K562 (cell line): ENCODE data around the gene OSBPL3. TPM values are rescaled to one million over a fixed set of nuclear protein-coding genes. Genes with fewer than 3 reads are reported as not detected.

Source experiments
- ATAC-seq: fragments of 200-7000 bp; cut with Tn5 transposase; 3 replicates; pipeline ENCODE4 v1.9.1; 2020; ENCODE audit warnings: moderate library complexity
- BruUV-seq: library from RNA; stranded (reverse); fragments of 400-500 nt; replicated peaks from 2 replicates; lab custom pipeline; 2021; lab: Mats Ljungman, UMichigan
- CTCF ChIA-PET: fragments of 300-600 bp; formaldehyde crosslinking; extraction: SDS; loops from one replicate; lab custom pipeline; 2021; ENCODE audit warnings: low intra/inter-chr PET ratio; lab: Yijun Ruan, JAX
- POLR2A ChIA-PET: fragments of 300-600, 350-650 bp; sonication (Branson Sonifier 250); formaldehyde crosslinking; extraction: SDS; loops from one replicate; lab custom pipeline; 2021; ENCODE audit warnings: antibody characterized with exemption, inconsistent platforms; lab: Yijun Ruan, JAX
- DNase-seq, 4 experiments: peaks; one replicate each; pipeline versions ENCODE4 v3.0.0 to v3.0.0-alpha.2; 2011 to 2018; ENCODE audit warnings: low spot score in 3 of 4, mixed read lengths in 3 of 4; ENCODE audit errors: extremely low read depth in 1 of 4
- FAIRE-seq: peaks from 2 replicates; lab custom pipeline; 2011; peaks lifted over from hg19 to GRCh38; lab: Jason Lieb, UNC
- H2AFZ ChIP-seq: 2 replicates; pipeline ENCODE4 v1.6.0; 2011; ENCODE audit warnings: low read depth, low read length, control low read depth, inconsistent platforms
- H3K27ac ChIP-seq: fragments of 200-600 bp; 3 replicates; pipeline ENCODE4 v1.8.0; 2011; ENCODE audit warnings: low read depth, mild to moderate bottlenecking, control low read depth, inconsistent platforms, low read length, moderate library complexity, mixed read lengths; ENCODE audit errors: extremely low read depth
- H3K27me3 ChIP-seq, 2 experiments: fragments of 300-600 bp in 1 of 2; 2 replicates in 1 of 2; 3 replicates in 1 of 2; pipeline versions ENCODE4 v1.6.0 to v1.8.0; 2011; ENCODE audit warnings: inconsistent platforms in 2 of 2, low read length in 2 of 2, mild to moderate bottlenecking in 1 of 2, mixed read lengths in 1 of 2, moderate library complexity in 1 of 2; ENCODE audit not compliant: control insufficient read depth in 2 of 2, insufficient read depth in 2 of 2
- H3K36me3 ChIP-seq: fragments of 300-600 bp; 3 replicates; pipeline ENCODE4 v1.8.0; 2011; ENCODE audit warnings: mild to moderate bottlenecking, low read length, inconsistent platforms; ENCODE audit not compliant: control insufficient read depth, insufficient read depth
- H3K4me1 ChIP-seq, 2 experiments: fragments of 200-600 bp in 1 of 2; replicated peaks in 1 of 2; 2 replicates in 1 of 2; 3 replicates in 1 of 2; pipeline versions ENCODE4 v1.5.1 to v1.8.0; 2011; ENCODE audit warnings: inconsistent platforms in 2 of 2, low read length in 2 of 2, mild to moderate bottlenecking in 1 of 2, mixed read lengths in 1 of 2, moderate library complexity in 1 of 2; ENCODE audit not compliant: control insufficient read depth in 2 of 2, insufficient read depth in 2 of 2
- H3K4me2 ChIP-seq: 2 replicates; pipeline ENCODE4 v1.6.1; 2011; ENCODE audit warnings: low read length, control low read depth, inconsistent platforms, mixed read lengths; ENCODE audit not compliant: insufficient read depth
- H3K4me3 ChIP-seq: fragments of 200-600 bp; sonication (generic), shearing (Covaris generic); 2 replicates; pipeline ENCODE4 v1.5.1; 2016; ENCODE audit warnings: control low read depth, inconsistent platforms
- H3K79me2 ChIP-seq: fragments of 200-600 bp; 3 replicates; pipeline ENCODE4 v1.8.0; 2011; ENCODE audit warnings: low read length, inconsistent platforms; ENCODE audit not compliant: control insufficient read depth, insufficient read depth
- H3K9ac ChIP-seq, 2 experiments: 2 replicates each; pipeline versions ENCODE4 v1.6.0 to v1.6.1; 2011; ENCODE audit warnings: low read depth in 2 of 2, low read length in 2 of 2, control low read depth in 1 of 2, inconsistent platforms in 1 of 2, mild to moderate bottlenecking in 1 of 2, mixed read lengths in 1 of 2; ENCODE audit not compliant: insufficient read depth in 1 of 2
- H3K9me1 ChIP-seq: one replicate; pipeline ENCODE4 v1.6.0; 2011; ENCODE audit warnings: inconsistent platforms, mild to moderate bottlenecking, low read length, moderate library complexity; ENCODE audit not compliant: control insufficient read depth, insufficient read depth
- H3K9me3 ChIP-seq: replicated peaks from 2 replicates; pipeline ENCODE4 v1.5.1; 2011; ENCODE audit warnings: low read depth, low read length, inconsistent platforms; ENCODE audit not compliant: control insufficient read depth, insufficient read depth
- H4K20me1 ChIP-seq: replicated peaks from 2 replicates; pipeline ENCODE4 v1.6.1; 2011; ENCODE audit warnings: low read length, inconsistent platforms, mixed read lengths; ENCODE audit not compliant: control insufficient read depth, insufficient read depth
- JUN ChIP-seq, 2 experiments: sonication (generic) in 1 of 2; formaldehyde crosslinking in 1 of 2; IDR thresholded peaks; 2 replicates each; pipeline versions ENCODE4 v1.6.1 to v1.8.0; 2012 to 2022; ENCODE audit warnings: borderline replicate concordance in 2 of 2, mild to moderate bottlenecking in 2 of 2, improper control_type of control experiment in 1 of 2, low read depth in 1 of 2, low read length in 1 of 2, missing genetic modification reagents in 1 of 2
- KDM1A ChIP-seq, 2 experiments: fragments of 450-650 bp; IDR thresholded peaks; 2 replicates each; pipeline ENCODE4 v1.6.1; 2016; ENCODE audit warnings: mild to moderate bottlenecking in 2 of 2
- RNF2 ChIP-seq: sonication (generic); IDR thresholded peaks from 2 replicates; pipeline ENCODE4 v1.6.1; 2016
- SMARCA5 ChIP-seq: fragments of 450-650 bp; IDR thresholded peaks from 2 replicates; pipeline ENCODE4 v1.6.1; 2016
- ZNF124 ChIP-seq: sonication (generic); formaldehyde crosslinking; IDR thresholded peaks from 2 replicates; pipeline ENCODE4 v1.8.1; 2022; ENCODE audit warnings: missing genetic modification reagents
- in situ Hi-C: fragments of 300-500 bp; cut with MboI; formaldehyde crosslinking; loops from 4 replicates; pipeline ENCODE4 v1.15.0; 2018; ENCODE audit warnings: inconsistent platforms, mixed read lengths
- intact Hi-C: fragments of 100-400 bp; cut with micrococcal nuclease; formaldehyde crosslinking; loops from 2 replicates; pipeline ENCODE4 v1.14.2; 2022
- polyA plus RNA-seq, 8 experiments: library from polyadenylated mRNA; depleted of rRNA in 4 of 8; stranded (reverse) in 5 of 8; unstranded in 3 of 8; fragments of >200 nt; fragmentation: Nextera tagmentation in 2 of 8; fragmentation: Illumina TruSeq in 1 of 8; extraction: Ambion mirVana in 2 of 8; extraction: Trizol in 1 of 8; gene quantifications; 2 replicates each; pipeline versions ENCODE4 v1.2.1 to v1.2.3, GENCODE V29; 2011 to 2014; ENCODE audit warnings: inconsistent platforms in 1 of 8, missing spikeins in 1 of 8
- total RNA-seq, 7 experiments: library from RNA; depleted of rRNA in 6 of 7; stranded (reverse); fragments of >200 nt in 6 of 7; fragmentation: Illumina TruSeq in 2 of 7; extraction: Trizol in 2 of 7; gene quantifications; 2 replicates each; pipeline versions ENCODE4 v1.2.1 to v1.2.3, GENCODE V29; 2011 to 2021; ENCODE audit warnings: low replicate concordance in 1 of 7
- TF ChIP-seq, protein P1 (sequence below), 2 experiments: IDR thresholded peaks; 2 replicates each; pipeline ENCODE4 v1.6.1; 2011; ENCODE audit warnings: borderline replicate concordance in 1 of 2, control low read depth in 1 of 2, low read depth in 1 of 2, low read length in 1 of 2, mild to moderate bottlenecking in 1 of 2, mixed read lengths in 1 of 2, moderate library complexity in 1 of 2; ENCODE audit not compliant: insufficient read depth in 1 of 2, insufficient read length in 1 of 2, poor library complexity in 1 of 2, severe bottlenecking in 1 of 2; ENCODE audit errors: extremely low read depth in 1 of 2
- TF ChIP-seq, protein P2 (sequence below), 2 experiments: fragments of 450-650 bp in 1 of 2; sonication (generic) in 1 of 2; formaldehyde crosslinking in 1 of 2; IDR thresholded peaks in 1 of 2; conservative IDR thresholded peaks in 1 of 2; 2 replicates each; pipeline versions ENCODE4 v1.6.1 to v1.8.1; 2016 to 2023; ENCODE audit warnings: mild to moderate bottlenecking in 2 of 2, moderate library complexity in 2 of 2, inconsistent platforms in 1 of 2, missing genetic modification reagents in 1 of 2

Gene OSBPL3
- total and polyA plus RNA-seq, 9 of the 15 experiments (the other 6 are each of a cell fraction or from before 2014, with no cell fraction given) = 4.8 to 37.2 (median 26.5) TPM

DNA sequence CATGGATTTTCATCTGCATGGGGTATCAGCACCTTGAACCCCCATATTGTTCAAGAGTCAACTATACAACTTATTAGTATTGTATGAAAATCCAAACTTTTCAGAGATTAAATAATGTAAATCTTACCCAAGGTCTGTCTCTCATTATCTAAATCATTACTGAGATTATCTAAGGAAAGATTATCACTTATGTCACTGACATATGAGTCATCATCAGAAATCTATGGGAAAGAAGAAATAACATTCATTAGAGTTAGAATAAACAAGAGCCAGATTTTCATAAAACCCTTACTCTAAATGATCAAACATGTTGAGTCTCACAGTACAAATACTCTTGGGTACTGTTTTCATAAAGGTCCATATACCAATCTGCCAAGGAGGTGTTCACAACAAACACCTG lies 139.4 kb downstream of the OSBPL3 start:
- ATAC-seq (no peak), FAIRE-seq (no peak), DNase-seq (no peak)
- Histone ChIP-seq H3K4me2 (no peak overlapping the region), H3K4me1 (no peaks in the 10 kb centered on the region), H3K27ac (no peak overlapping the region), H3K9ac (no peak overlapping the region), H3K9me3 (no peaks in the 10 kb centered on the region), H4K20me1 (no peaks in the 10 kb centered on the region), H3K4me3 (no peak overlapping the region), H3K36me3 (peaks cover 22% of the 10 kb centered on the region; the same call in 2 of the 3 replicates), H3K27me3 (no peaks in the 10 kb centered on the region), H2AFZ (no peak overlapping the region), H3K9me1 (no peaks in the 10 kb centered on the region), H3K79me2 (no peaks in the 10 kb centered on the region)
- ChIA-PET POLR2A (interaction anchor here (0.6 kb wide), 1 partner anchor 282 kb away, joined by 3 read pairs; no protein-coding TSS in a partner anchor), CTCF (no interaction called here)
- TF ChIP-seq ZNF124 (CRISPR knock-in tag) = no peak
- no peak for TF ChIP-seq KDM1A (IDR thresholded peaks at IDR 0.05)
- TF ChIP-seq SMARCA5 = no peak
- TF ChIP-seq, protein P1, sequence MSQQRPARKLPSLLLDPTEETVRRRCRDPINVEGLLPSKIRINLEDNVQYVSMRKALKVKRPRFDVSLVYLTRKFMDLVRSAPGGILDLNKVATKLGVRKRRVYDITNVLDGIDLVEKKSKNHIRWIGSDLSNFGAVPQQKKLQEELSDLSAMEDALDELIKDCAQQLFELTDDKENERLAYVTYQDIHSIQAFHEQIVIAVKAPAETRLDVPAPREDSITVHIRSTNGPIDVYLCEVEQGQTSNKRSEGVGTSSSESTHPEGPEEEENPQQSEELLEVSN (IDR thresholded peaks at IDR 0.05; ENCODE audit: borderline replicate concordance in 1 of 2, extremely low read depth in 1 of 2, insufficient read depth in 1 of 2, insufficient read length in 1 of 2, low read depth in 1 of 2, low read length in 1 of 2, poor library complexity in 1 of 2, severe bottlenecking in 1 of 2) = no peak
- no peak for TF ChIP-seq RNF2
- TF ChIP-seq JUN (IDR thresholded peaks at IDR 0.05; ENCODE audit: borderline replicate concordance, low read depth, low read length) = no peak
- no peak for TF ChIP-seq JUN (CRISPR knock-in tag; IDR thresholded peaks at IDR 0.05; ENCODE audit: borderline replicate concordance)
- TF ChIP-seq, protein P2, sequence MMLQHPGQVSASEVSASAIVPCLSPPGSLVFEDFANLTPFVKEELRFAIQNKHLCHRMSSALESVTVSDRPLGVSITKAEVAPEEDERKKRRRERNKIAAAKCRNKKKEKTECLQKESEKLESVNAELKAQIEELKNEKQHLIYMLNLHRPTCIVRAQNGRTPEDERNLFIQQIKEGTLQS (IDR thresholded peaks at IDR 0.05) = peak; percentile 39; the same call in 1 of the 2 replicates
- TF ChIP-seq, protein P2 (CRISPR knock-in tag; conservative IDR thresholded peaks at IDR 0.05) = no peak
- intact Hi-C loops (no loop called here), in situ Hi-C loops (no loop called here)
- no TSS peak for BruUV-seq
